H9 (cell line): ENCODE measurements around the gene TMEM204. TPM values are rescaled to one million over a fixed set of nuclear protein-coding genes. Genes with fewer than 3 reads are reported as not detected.

Experiments
- DNase-seq: peaks from one replicate; pipeline ENCODE4 v3.0.0-alpha.2; 2017
- H2AFZ ChIP-seq: one replicate; pipeline ENCODE4 v1.6.1; 2013; ENCODE audit warnings: mild to moderate bottlenecking, low read length, control low read depth, moderate library complexity
- H2AK5ac ChIP-seq: 2 replicates; pipeline ENCODE4 v1.6.1; 2013; ENCODE audit warnings: low read length, control low read depth, mixed read lengths; ENCODE audit not compliant: insufficient read length
- H2BK120ac ChIP-seq: one replicate; pipeline ENCODE4 v1.6.1; 2013; ENCODE audit warnings: low read depth, mild to moderate bottlenecking, low read length, control low read depth, inconsistent platforms; ENCODE audit not compliant: poor library complexity, severe bottlenecking
- H2BK12ac ChIP-seq: 2 replicates; pipeline ENCODE4 v1.6.1; 2013; ENCODE audit warnings: low read length, control low read depth, mixed read lengths, low read depth; ENCODE audit not compliant: insufficient read length
- H2BK15ac ChIP-seq: 2 replicates; pipeline ENCODE4 v1.6.1; 2013; ENCODE audit warnings: low read depth, low read length, control low read depth
- H2BK20ac ChIP-seq: one replicate; pipeline ENCODE4 v1.6.1; 2013; ENCODE audit warnings: low read depth, mild to moderate bottlenecking, low read length, control low read depth, inconsistent platforms; ENCODE audit not compliant: poor library complexity, severe bottlenecking
- H2BK5ac ChIP-seq: 2 replicates; pipeline ENCODE4 v1.6.1; 2013; ENCODE audit warnings: low read length, control low read depth, mixed read lengths; ENCODE audit not compliant: insufficient read length
- H3K14ac ChIP-seq: 2 replicates; pipeline ENCODE4 v1.6.1; 2013; ENCODE audit warnings: low read length, control low read depth; ENCODE audit not compliant: insufficient read depth
- H3K18ac ChIP-seq: 2 replicates; pipeline ENCODE4 v1.6.1; 2013; ENCODE audit warnings: low read depth, mild to moderate bottlenecking, mixed read lengths, low read length, control low read depth; ENCODE audit not compliant: insufficient read length
- H3K23ac ChIP-seq: 2 replicates; pipeline ENCODE4 v1.6.1; 2013; ENCODE audit warnings: low read length, control low read depth, mixed read lengths, low read depth; ENCODE audit not compliant: insufficient read length
- H3K23me2 ChIP-seq: 2 replicates; pipeline ENCODE4 v1.6.1; 2013; ENCODE audit warnings: low read depth, mild to moderate bottlenecking, mixed read lengths, low read length, control low read depth; ENCODE audit not compliant: insufficient read length, poor library complexity, severe bottlenecking
- H3K27ac ChIP-seq: 2 replicates; pipeline ENCODE4 v1.5.1; 2013; ENCODE audit warnings: low read length, control low read depth, mixed read lengths, low read depth; ENCODE audit not compliant: insufficient read length
- H3K27me3 ChIP-seq: 2 replicates; pipeline ENCODE4 v1.6.1; 2013; ENCODE audit warnings: low read length, control low read depth, inconsistent platforms; ENCODE audit not compliant: insufficient read depth
- H3K4ac ChIP-seq: 2 replicates; pipeline ENCODE4 v1.6.1; 2013; ENCODE audit warnings: low read depth, mild to moderate bottlenecking, control low read depth, inconsistent platforms, low read length, moderate library complexity
- H3K4me1 ChIP-seq: 2 replicates; pipeline ENCODE4 v1.6.1; 2013; ENCODE audit warnings: low read length, control low read depth, inconsistent platforms; ENCODE audit not compliant: insufficient read depth
- H3K4me2 ChIP-seq: 2 replicates; pipeline ENCODE4 v1.6.1; 2013; ENCODE audit warnings: low read length, control low read depth, mixed read lengths; ENCODE audit not compliant: insufficient read length, insufficient read depth
- H3K56ac ChIP-seq: 2 replicates; pipeline ENCODE4 v1.6.1; 2013; ENCODE audit warnings: low read depth, mild to moderate bottlenecking, mixed read lengths, low read length, control low read depth; ENCODE audit not compliant: insufficient read length
- H3K79me1 ChIP-seq: 2 replicates; pipeline ENCODE4 v1.6.1; 2013; ENCODE audit warnings: low read depth, mild to moderate bottlenecking, moderate library complexity, low read length, control low read depth, inconsistent platforms; ENCODE audit not compliant: insufficient read depth, poor library complexity, severe bottlenecking
- H3K79me2 ChIP-seq: 2 replicates; pipeline ENCODE4 v1.6.1; 2013; ENCODE audit warnings: low read length, control low read depth, inconsistent platforms; ENCODE audit not compliant: insufficient read depth
- H3K9ac ChIP-seq: 2 replicates; pipeline ENCODE4 v1.6.1; 2013; ENCODE audit warnings: low read length, control low read depth, mixed read lengths; ENCODE audit not compliant: insufficient read length; ENCODE audit errors: extremely low read depth
- H3K9me3 ChIP-seq: one replicate; pipeline ENCODE4 v1.6.1; 2013; ENCODE audit warnings: low read depth, low read length, inconsistent platforms; ENCODE audit not compliant: control insufficient read depth
- H3T11ph ChIP-seq: one replicate; pipeline ENCODE4 v1.6.1; 2013; ENCODE audit warnings: mild to moderate bottlenecking, low read length, control low read depth, inconsistent platforms
- H4K20me1 ChIP-seq: one replicate; pipeline ENCODE4 v1.6.1; 2013; ENCODE audit not compliant: control insufficient read depth, insufficient read length, insufficient read depth
- H4K5ac ChIP-seq: 2 replicates; pipeline ENCODE4 v1.6.1; 2013; ENCODE audit warnings: low read depth, mild to moderate bottlenecking, mixed read lengths, low read length, control low read depth; ENCODE audit not compliant: insufficient read length
- H4K8ac ChIP-seq: replicated peaks from 2 replicates; pipeline ENCODE4 v1.6.1; 2013; ENCODE audit warnings: low read length, control low read depth, mixed read lengths, low read depth; ENCODE audit not compliant: insufficient read length
- H4K91ac ChIP-seq: 2 replicates; pipeline ENCODE4 v1.6.1; 2013; ENCODE audit warnings: low read depth, mild to moderate bottlenecking, moderate library complexity, mixed read lengths, low read length, control low read depth; ENCODE audit not compliant: insufficient read length
- H3K27ac Mint-ChIP-seq, 3 experiments: 2 replicates in 2 of 3; 3 replicates in 1 of 3; pipeline ENCODE4 v1.8.0; 2020 to 2021; ENCODE audit warnings: mixed read lengths in 3 of 3, mild to moderate bottlenecking in 1 of 3, moderate library complexity in 1 of 3
- H3K27me3 Mint-ChIP-seq: 2 replicates; pipeline ENCODE4 v1.8.0; 2021; ENCODE audit warnings: low read depth, mild to moderate bottlenecking, moderate library complexity, mixed read lengths
- H3K36me3 Mint-ChIP-seq, 3 experiments: 2 replicates in 2 of 3; 3 replicates in 1 of 3; pipeline ENCODE4 v1.8.0; 2020 to 2021; ENCODE audit warnings: low read depth in 3 of 3, mixed read lengths in 3 of 3; ENCODE audit not compliant: insufficient read depth in 1 of 3
- H3K4me1 Mint-ChIP-seq, 2 experiments: 2 replicates each; pipeline ENCODE4 v1.8.0; 2020; ENCODE audit warnings: mixed read lengths in 2 of 2
- H3K4me3 Mint-ChIP-seq, 2 experiments: 2 replicates in 1 of 2; 3 replicates in 1 of 2; pipeline ENCODE4 v1.8.0; 2020 to 2021; ENCODE audit warnings: mild to moderate bottlenecking in 2 of 2, mixed read lengths in 2 of 2, moderate library complexity in 1 of 2
- H3K9me3 Mint-ChIP-seq, 2 experiments: 2 replicates in 1 of 2; 3 replicates in 1 of 2; pipeline ENCODE4 v1.8.0; 2020; ENCODE audit warnings: mild to moderate bottlenecking in 2 of 2, mixed read lengths in 2 of 2, moderate library complexity in 1 of 2
- WGBS: extraction: QIAGEN DNeasy Blood & Tissue Kit; methylation state at CpG from one replicate; pipeline ENCODE4 v1.1.7; 2013; ENCODE audit warnings: missing lambda C conversion rate, low lambda C conversion rate, mixed read lengths; ENCODE audit not compliant: insufficient read length; ENCODE audit errors: extremely low coverage; 5-methylcytosine and 5-hydroxymethylcytosine counted together
- total RNA-seq: library from RNA; stranded (reverse); gene quantifications from 2 replicates; pipeline ENCODE4 v1.2.1, GENCODE V29; 2021
- TF ChIP-seq, protein P1 (sequence below): fragments of 200-600 bp; sonication (generic); conservative IDR thresholded peaks from 3 replicates; pipeline ENCODE4 v1.8.0; 2021; ENCODE audit warnings: antibody characterized with exemption, mild to moderate bottlenecking

Gene TMEM204
- total RNA-seq, 1 experiment from 2014 or later: not detected

DNA sequence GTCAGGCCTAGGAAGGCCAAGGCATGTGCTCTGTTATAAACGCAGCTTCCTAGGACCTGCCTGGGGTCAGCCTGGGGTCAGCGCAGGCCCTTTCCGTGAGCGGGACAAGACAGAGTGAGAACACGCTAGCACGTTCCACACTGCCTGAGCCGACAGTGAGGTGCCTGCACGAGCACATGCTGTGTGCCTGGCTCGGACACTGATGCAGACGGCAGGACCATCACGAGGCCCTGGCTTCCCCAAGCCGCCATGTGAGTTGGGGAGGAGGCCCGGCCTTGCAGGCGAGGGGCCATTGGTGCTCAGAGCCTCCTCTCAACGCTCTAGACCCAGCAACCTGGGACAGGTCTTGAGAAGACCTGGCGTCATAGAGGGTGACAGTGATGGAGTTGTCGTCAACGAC is 9.1 kb downstream of the TMEM204 start:
- H3K18ac ChIP-seq: no peak overlapping the region
- Mint-ChIP-seq H3K9me3 (no peaks in the 10 kb centered on the region), H3K27me3 (no peaks in the 10 kb centered on the region), H3K36me3 (no peaks in the 10 kb centered on the region; a peak in 1 of 7 replicates), H3K4me3 (no peak overlapping the region), H3K4me1 (peaks cover 2 to 3% of the 10 kb centered on the region in 2 experiments; a peak in 2 of 4 replicates), H3K27ac (no peak overlapping the region; a peak in 1 of 7 replicates)
- no peaks in the 10 kb centered on the region for H3K23me2 ChIP-seq
- H3K14ac ChIP-seq: no peak overlapping the region
- DNase-seq: no peak
- H3K27me3 ChIP-seq: no peaks in the 10 kb centered on the region
- H3K9ac ChIP-seq: no peak overlapping the region
- H3T11ph ChIP-seq: no peak overlapping the region
- H2BK5ac ChIP-seq: no peak overlapping the region
- no peak overlapping the region for H4K91ac ChIP-seq
- no peak overlapping the region for H2BK120ac ChIP-seq
- H2AFZ ChIP-seq: no peak overlapping the region
- no peak overlapping the region for H2BK12ac ChIP-seq
- no peak overlapping the region for H3K4ac ChIP-seq
- no peak overlapping the region for H4K8ac ChIP-seq
- no CpG with 5 or more reads among the region's 18 CpGs for WGBS
- H3K4me2 ChIP-seq: no peak overlapping the region
- H3K9me3 ChIP-seq: no peaks in the 10 kb centered on the region
- H4K5ac ChIP-seq: no peak overlapping the region
- H3K79me2 ChIP-seq: no peaks in the 10 kb centered on the region
- TF ChIP-seq, protein P1, sequence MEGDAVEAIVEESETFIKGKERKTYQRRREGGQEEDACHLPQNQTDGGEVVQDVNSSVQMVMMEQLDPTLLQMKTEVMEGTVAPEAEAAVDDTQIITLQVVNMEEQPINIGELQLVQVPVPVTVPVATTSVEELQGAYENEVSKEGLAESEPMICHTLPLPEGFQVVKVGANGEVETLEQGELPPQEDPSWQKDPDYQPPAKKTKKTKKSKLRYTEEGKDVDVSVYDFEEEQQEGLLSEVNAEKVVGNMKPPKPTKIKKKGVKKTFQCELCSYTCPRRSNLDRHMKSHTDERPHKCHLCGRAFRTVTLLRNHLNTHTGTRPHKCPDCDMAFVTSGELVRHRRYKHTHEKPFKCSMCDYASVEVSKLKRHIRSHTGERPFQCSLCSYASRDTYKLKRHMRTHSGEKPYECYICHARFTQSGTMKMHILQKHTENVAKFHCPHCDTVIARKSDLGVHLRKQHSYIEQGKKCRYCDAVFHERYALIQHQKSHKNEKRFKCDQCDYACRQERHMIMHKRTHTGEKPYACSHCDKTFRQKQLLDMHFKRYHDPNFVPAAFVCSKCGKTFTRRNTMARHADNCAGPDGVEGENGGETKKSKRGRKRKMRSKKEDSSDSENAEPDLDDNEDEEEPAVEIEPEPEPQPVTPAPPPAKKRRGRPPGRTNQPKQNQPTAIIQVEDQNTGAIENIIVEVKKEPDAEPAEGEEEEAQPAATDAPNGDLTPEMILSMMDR: no peak
- no peak overlapping the region for H2BK20ac ChIP-seq
- H3K27ac ChIP-seq: no peak overlapping the region
- H3K56ac ChIP-seq: no peak overlapping the region
- H2AK5ac ChIP-seq: no peak overlapping the region
- no peaks in the 10 kb centered on the region for H3K79me1 ChIP-seq
- no peak overlapping the region for H3K23ac ChIP-seq
- no peaks in the 10 kb centered on the region for H4K20me1 ChIP-seq
- H3K4me1 ChIP-seq: no peaks in the 10 kb centered on the region
- H2BK15ac ChIP-seq: no peak overlapping the region
